ENCODE measurements around the gene CFB. TPM values are rescaled to one million over a fixed set of nuclear protein-coding genes. Genes with fewer than 3 reads are reported as not detected.

Gene CFB
- polyA plus RNA-seq, 1 of the 3 experiments (the other 2 are of a cell fraction) = 42.1 TPM

- Histone ChIP-seq H3K4me3 (ENCODE audit: low read depth in 2 of 2, low read length in 1 of 2) (no peak overlapping the region), H3K4me2 (no peak overlapping the region), H4K20me1 (ENCODE audit: insufficient read depth) (no peaks in the 10 kb centered on the region), H3F3A (replicated peaks; ENCODE audit: insufficient read depth) (peaks cover 18% of the 10 kb centered on the region), H3K36me3 (replicated peaks in 1 of 2; ENCODE audit: control insufficient read depth in 1 of 2, insufficient read depth in 2 of 2, low read length in 1 of 2) (peaks cover 0 to 22% of the 10 kb centered on the region in 2 experiments), H3K9me3 (no peaks in the 10 kb centered on the region), H3K79me2 (ENCODE audit: insufficient read depth) (no peaks in the 10 kb centered on the region), H3K27me3 (ENCODE audit: insufficient read depth) (no peaks in the 10 kb centered on the region), H2AFZ (ENCODE audit: low read depth) (no peak overlapping the region), H3K9me2 (no peaks in the 10 kb centered on the region), H3K4me1 (ENCODE audit: control insufficient read depth in 1 of 2, insufficient read depth in 2 of 2, low read depth in 1 of 2, low read length in 1 of 2) (peaks cover 9 to 14% of the 10 kb centered on the region in 2 experiments; a peak in 1 of 4 replicates), H3K9ac (no peak overlapping the region), H3K27ac (ENCODE audit: low read depth in 2 of 2, low read length in 1 of 2) (no peak overlapping the region)
- DNase-seq = no peak
- POLR2A ChIA-PET = interaction anchor here (0.6 kb wide), 1 partner anchor 55 kb away, joined by 3 read pairs; no protein-coding TSS in a partner anchor
- 60% methylated on average over 3 of the region's 4 CpGs for WGBS (ENCODE audit: low lambda C conversion rate)
- CTCF ChIA-PET = interaction anchor here (2.7 kb wide), 1 partner anchor 23 kb away, joined by 9 read pairs; the partner anchor contains the start of gene DXO
- TF ChIP-seq GABPA (IDR thresholded peaks at IDR 0.05; ENCODE audit: low read depth) = no peak
- no peak for TF ChIP-seq ELF1 (IDR thresholded peaks at IDR 0.05)
- no peak for TF ChIP-seq SIN3A (IDR thresholded peaks at IDR 0.05; ENCODE audit: borderline replicate concordance, low read depth, low read length)
- no peak for TF ChIP-seq POLR2AphosphoS5 (IDR thresholded peaks at IDR 0.05; ENCODE audit: low read depth, low read length)
- TF ChIP-seq JUND (IDR thresholded peaks at IDR 0.05) = no peak
- no peak for TF ChIP-seq YY1 (IDR thresholded peaks at IDR 0.05; ENCODE audit: low read depth)
- TF ChIP-seq SMC3 (IDR thresholded peaks at IDR 0.05; ENCODE audit: low read depth, low read length) = no peak
- no peak for TF ChIP-seq CHD2 (IDR thresholded peaks at IDR 0.05; ENCODE audit: low read length, partially characterized antibody)
- no peak for TF ChIP-seq TAF1 (IDR thresholded peaks at IDR 0.05; ENCODE audit: borderline replicate concordance, low read depth, low read length)
- TF ChIP-seq FOSL2 (IDR thresholded peaks at IDR 0.05; ENCODE audit: borderline replicate concordance, low read depth) = no peak
- TF ChIP-seq IRF3 (IDR thresholded peaks at IDR 0.05; ENCODE audit: low read depth, low read length) = no peak
- TF ChIP-seq RAD21 (IDR thresholded peaks at IDR 0.05; ENCODE audit: low read length) = no peak
- no peak for TF ChIP-seq GATA2 (CRISPR knock-in tag; IDR thresholded peaks at IDR 0.05)
- TF ChIP-seq RXRA (IDR thresholded peaks at IDR 0.05; ENCODE audit: borderline replicate concordance, low read depth) = no peak
- TF ChIP-seq, protein P1, sequence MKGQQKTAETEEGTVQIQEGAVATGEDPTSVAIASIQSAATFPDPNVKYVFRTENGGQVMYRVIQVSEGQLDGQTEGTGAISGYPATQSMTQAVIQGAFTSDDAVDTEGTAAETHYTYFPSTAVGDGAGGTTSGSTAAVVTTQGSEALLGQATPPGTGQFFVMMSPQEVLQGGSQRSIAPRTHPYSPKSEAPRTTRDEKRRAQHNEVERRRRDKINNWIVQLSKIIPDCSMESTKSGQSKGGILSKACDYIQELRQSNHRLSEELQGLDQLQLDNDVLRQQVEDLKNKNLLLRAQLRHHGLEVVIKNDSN (IDR thresholded peaks at IDR 0.05; ENCODE audit: borderline replicate concordance, low read depth) = no peak
Observed at GRCh38 chr6:31947864-31948263, 2.0 kb downstream of the CFB start.

DNA sequence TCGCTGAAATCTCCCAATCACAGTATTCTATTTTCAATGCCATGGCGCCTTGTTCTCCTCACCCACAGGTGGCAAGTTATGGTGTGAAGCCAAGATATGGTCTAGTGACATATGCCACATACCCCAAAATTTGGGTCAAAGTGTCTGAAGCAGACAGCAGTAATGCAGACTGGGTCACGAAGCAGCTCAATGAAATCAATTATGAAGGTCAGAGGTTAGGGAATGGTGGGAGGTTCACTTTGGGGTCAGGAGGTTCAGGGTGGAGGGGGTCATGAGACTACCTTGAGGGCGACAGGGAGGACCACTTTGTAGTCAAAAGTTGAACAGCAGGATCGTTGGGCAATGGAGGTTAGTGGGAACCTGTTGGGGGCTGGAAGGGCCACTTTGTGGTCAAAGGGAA is 2.4 kb downstream of the CFB start:
- CTCF ChIA-PET = interaction anchor here (2.7 kb wide), 1 partner anchor 23 kb away, joined by 9 read pairs; the partner anchor contains the start of gene DXO
- no peaks in the 10 kb centered on the region for H4K20me1 ChIP-seq (ENCODE audit: insufficient read depth)
- POLR2A ChIA-PET = no interaction called here
- TF ChIP-seq MXI1 (IDR thresholded peaks at IDR 0.05; ENCODE audit: low read depth, low read length) = no peak
- no peak for TF ChIP-seq YY1 (IDR thresholded peaks at IDR 0.05; ENCODE audit: low read depth)
- TF ChIP-seq JUND (IDR thresholded peaks at IDR 0.05) = no peak
- TF ChIP-seq NRF1 (IDR thresholded peaks at IDR 0.05; ENCODE audit: low read depth, low read length) = no peak
- no peak for TF ChIP-seq RFX5 (IDR thresholded peaks at IDR 0.05; ENCODE audit: low read length)
- TF ChIP-seq RXRA (IDR thresholded peaks at IDR 0.05; ENCODE audit: borderline replicate concordance, low read depth) = no peak
- TF ChIP-seq EP300 (IDR thresholded peaks at IDR 0.05; ENCODE audit: borderline replicate concordance in 1 of 2, low read depth in 1 of 2, low read length in 1 of 2) = no peak
- TF ChIP-seq MAX (IDR thresholded peaks at IDR 0.05; ENCODE audit: low read depth) = no peak
- no peak for TF ChIP-seq GABPA (IDR thresholded peaks at IDR 0.05; ENCODE audit: low read depth)
- TF ChIP-seq PBX3 (IDR thresholded peaks at IDR 0.05) = no peak
- TF ChIP-seq, protein P2, sequence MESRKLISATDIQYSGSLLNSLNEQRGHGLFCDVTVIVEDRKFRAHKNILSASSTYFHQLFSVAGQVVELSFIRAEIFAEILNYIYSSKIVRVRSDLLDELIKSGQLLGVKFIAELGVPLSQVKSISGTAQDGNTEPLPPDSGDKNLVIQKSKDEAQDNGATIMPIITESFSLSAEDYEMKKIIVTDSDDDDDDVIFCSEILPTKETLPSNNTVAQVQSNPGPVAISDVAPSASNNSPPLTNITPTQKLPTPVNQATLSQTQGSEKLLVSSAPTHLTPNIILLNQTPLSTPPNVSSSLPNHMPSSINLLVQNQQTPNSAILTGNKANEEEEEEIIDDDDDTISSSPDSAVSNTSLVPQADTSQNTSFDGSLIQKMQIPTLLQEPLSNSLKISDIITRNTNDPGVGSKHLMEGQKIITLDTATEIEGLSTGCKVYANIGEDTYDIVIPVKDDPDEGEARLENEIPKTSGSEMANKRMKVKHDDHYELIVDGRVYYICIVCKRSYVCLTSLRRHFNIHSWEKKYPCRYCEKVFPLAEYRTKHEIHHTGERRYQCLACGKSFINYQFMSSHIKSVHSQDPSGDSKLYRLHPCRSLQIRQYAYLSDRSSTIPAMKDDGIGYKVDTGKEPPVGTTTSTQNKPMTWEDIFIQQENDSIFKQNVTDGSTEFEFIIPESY (IDR thresholded peaks at IDR 0.05; ENCODE audit: borderline replicate concordance, low read depth) = no peak
- TF ChIP-seq FOSL2 (IDR thresholded peaks at IDR 0.05; ENCODE audit: borderline replicate concordance, low read depth) = no peak
- TF ChIP-seq NFIC (IDR thresholded peaks at IDR 0.05; ENCODE audit: borderline replicate concordance) = no peak
- no peak for TF ChIP-seq ELF1 (IDR thresholded peaks at IDR 0.05)
- no peak for TF ChIP-seq MEF2A (IDR thresholded peaks at IDR 0.05; ENCODE audit: borderline replicate concordance, low read depth)
- no peak for TF ChIP-seq RCOR1 (IDR thresholded peaks at IDR 0.05; ENCODE audit: low read length)
- no peak for TF ChIP-seq POLR2AphosphoS5 (IDR thresholded peaks at IDR 0.05; ENCODE audit: low read depth, low read length)

More for the DNA sequence above, 2.4 kb downstream of the CFB start:
- Histone ChIP-seq H3K4me1 (ENCODE audit: control insufficient read depth in 1 of 2, insufficient read depth in 2 of 2, low read depth in 1 of 2, low read length in 1 of 2) (peaks cover 9 to 14% of the 10 kb centered on the region in 2 experiments; a peak in 1 of 4 replicates), H3K36me3 (replicated peaks in 1 of 2; ENCODE audit: control insufficient read depth in 1 of 2, insufficient read depth in 2 of 2, low read length in 1 of 2) (peaks cover under 1 to 27% of the 10 kb centered on the region in 2 experiments), H3K4me3 (ENCODE audit: low read depth in 2 of 2, low read length in 1 of 2) (no peak overlapping the region), H3K9me3 (no peaks in the 10 kb centered on the region), H3K27ac (ENCODE audit: low read depth in 2 of 2, low read length in 1 of 2) (no peak overlapping the region), H3K9ac (no peak overlapping the region), H3K9me2 (no peaks in the 10 kb centered on the region), H3K79me2 (ENCODE audit: insufficient read depth) (no peaks in the 10 kb centered on the region), H2AFZ (ENCODE audit: low read depth) (no peak overlapping the region), H3K4me2 (no peak overlapping the region), H3F3A (replicated peaks; ENCODE audit: insufficient read depth) (peaks cover 22% of the 10 kb centered on the region), H3K27me3 (ENCODE audit: insufficient read depth) (no peaks in the 10 kb centered on the region)
- no peak for DNase-seq
- 57% methylated on average over 5 of the region's 5 CpGs for WGBS (ENCODE audit: low lambda C conversion rate)
